PC-3 (cell line): Measurements from ENCODE around the gene LTBP4.

Experiments
- CTCF ChIP-seq: fragments of 300-600 bp; sonication (generic); conservative IDR thresholded peaks from 2 replicates; pipeline ENCODE4 v1.5.1; 2017; ENCODE audit warnings: antibody characterized with exemption, low read depth, mild to moderate bottlenecking, low read length
- EZH2 ChIP-seq: fragments of 300-600 bp; sonication (generic); IDR thresholded peaks from one replicate; pipeline ENCODE4 v1.6.1; 2017; ENCODE audit warnings: antibody characterized with exemption, mild to moderate bottlenecking, low read length; ENCODE audit not compliant: unreplicated experiment

DNA sequence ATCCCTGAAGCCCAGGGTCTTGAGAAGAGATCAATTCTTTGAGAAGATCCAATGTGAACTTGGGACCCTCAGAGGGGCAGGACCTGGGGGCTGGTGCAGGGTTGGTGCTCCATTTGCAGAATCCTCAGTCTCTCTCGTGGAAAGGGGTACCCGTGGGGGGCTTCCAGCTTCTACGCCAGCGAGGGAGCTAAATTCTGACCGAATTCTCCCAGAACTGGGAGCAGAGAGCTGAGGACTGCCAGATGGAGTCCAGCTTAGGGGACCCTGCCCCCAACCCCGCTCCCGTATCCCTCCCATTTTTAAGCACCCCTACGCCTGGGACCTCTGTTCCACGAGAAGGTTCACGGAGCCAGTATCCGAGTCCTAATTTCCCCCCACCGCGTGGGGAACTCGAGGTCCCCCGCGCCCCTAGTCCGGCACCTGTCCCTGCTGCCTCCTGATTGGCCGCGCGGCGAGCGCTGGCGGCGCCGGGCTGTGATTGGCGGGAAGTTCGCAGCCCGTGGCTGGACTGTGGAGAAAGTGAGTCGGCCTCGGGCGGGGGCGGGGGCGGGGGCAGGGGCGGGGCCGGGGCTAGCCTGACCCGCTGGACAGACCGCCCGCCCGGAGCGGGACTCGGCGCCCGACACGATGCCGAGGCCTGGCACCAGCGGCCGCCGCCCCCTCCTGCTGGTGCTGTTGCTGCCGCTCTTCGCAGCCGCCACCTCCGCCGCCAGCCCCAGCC, 4.4 kb upstream of the LTBP4 start:
- no peak for TF ChIP-seq CTCF
- TF ChIP-seq EZH2 = no peak
